ENCODE data around the gene CALCR.

CALCR gene

DNA sequence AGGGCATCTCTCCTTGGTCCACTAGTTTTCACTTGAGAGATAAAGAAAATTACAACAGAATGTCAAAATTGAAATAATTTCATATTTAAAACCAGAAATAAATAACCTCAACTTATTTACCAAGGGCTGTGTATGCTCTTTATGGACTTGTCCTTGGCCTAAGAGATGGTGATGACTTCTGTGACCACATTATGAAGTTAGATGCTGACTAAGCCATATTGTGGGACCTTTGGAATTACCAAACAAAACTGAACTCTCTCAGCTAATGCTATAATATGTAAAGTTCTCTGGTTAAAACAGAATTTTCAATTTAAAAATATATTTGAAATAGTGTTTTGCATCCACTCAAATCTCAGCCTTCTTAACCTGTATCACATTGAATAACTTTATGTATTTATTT is 38.9 kb downstream of the CALCR start:
- Histone ChIP-seq H3K14ac (ENCODE audit: low read length) (no peak overlapping the region), H3K4ac (ENCODE audit: low read length) (no peak overlapping the region), H3K18ac (ENCODE audit: low read length) (no peak overlapping the region), H3K79me1 (ENCODE audit: low read depth, low read length) (no peaks in the 10 kb centered on the region), H2BK12ac (ENCODE audit: low read length) (no peak overlapping the region), H2BK5ac (ENCODE audit: low read length) (no peak overlapping the region), H2AK5ac (ENCODE audit: low read depth, low read length) (no peak overlapping the region), H4K91ac (ENCODE audit: low read depth, low read length, poor library complexity) (no peak overlapping the region), H2AFZ (ENCODE audit: low read length) (no peak overlapping the region), H3K36me3 (replicated peaks in 1 of 2; ENCODE audit: control insufficient read depth in 2 of 2, insufficient read depth in 2 of 2, low read length in 2 of 2) (no peaks in the 10 kb centered on the region), H3K9ac (ENCODE audit: low read depth, low read length, poor library complexity) (no peak overlapping the region), H3K4me1 (ENCODE audit: control insufficient read depth in 2 of 2, insufficient read depth in 1 of 2, low read depth in 1 of 2, low read length in 2 of 2) (no peaks in the 10 kb centered on the region), H3K27ac (replicated peaks; ENCODE audit: low read length) (no peak overlapping the region), H3K9me3 (replicated peaks in 1 of 2; ENCODE audit: control insufficient read depth in 2 of 2, insufficient read depth in 1 of 2, low read depth in 1 of 2, low read length in 2 of 2) (no peaks in the 10 kb centered on the region), H3K27me3 (ENCODE audit: control insufficient read depth in 3 of 3, insufficient read depth in 3 of 3, low read depth in 1 of 3, low read length in 3 of 3) (no peaks in the 10 kb centered on the region), H3K23ac (ENCODE audit: low read depth, low read length, poor library complexity) (no peak overlapping the region), H4K8ac (ENCODE audit: low read depth, low read length) (no peak overlapping the region), H3K4me3 (ENCODE audit: low read length in 2 of 2) (no peak overlapping the region), H2BK120ac (ENCODE audit: low read depth, low read length) (no peak overlapping the region), H2BK15ac (ENCODE audit: low read length) (no peak overlapping the region), H3K4me2 (ENCODE audit: insufficient read depth, low read length, poor library complexity, severe bottlenecking) (no peak overlapping the region)
- no peak for DNase-seq (ENCODE audit: low spot score)

DNA sequence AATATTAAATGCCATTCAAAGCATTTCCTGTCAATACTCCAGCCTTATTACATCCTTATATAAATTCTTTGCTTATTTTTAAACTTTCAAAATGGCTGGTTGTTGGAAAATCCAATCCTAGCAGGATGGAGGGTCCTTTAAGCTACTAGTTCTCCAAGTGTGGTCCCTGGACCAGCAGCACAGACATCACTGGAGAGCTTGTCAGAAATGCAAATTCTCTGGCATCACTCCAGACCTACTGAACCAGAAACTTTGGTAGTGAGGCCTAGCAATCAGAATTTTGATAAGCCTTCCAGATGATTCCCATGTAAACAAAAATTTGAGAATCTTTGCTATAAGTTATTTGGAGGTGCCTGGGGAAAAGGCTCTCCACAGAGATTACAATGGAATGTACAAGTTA is 43.8 kb downstream of the CALCR start:
- DNase-seq (ENCODE audit: low spot score) = no peak
- Histone ChIP-seq H2AK5ac (ENCODE audit: low read depth, low read length) (no peak overlapping the region), H3K27me3 (ENCODE audit: control insufficient read depth in 3 of 3, insufficient read depth in 3 of 3, low read depth in 1 of 3, low read length in 3 of 3) (no peaks in the 10 kb centered on the region), H4K8ac (ENCODE audit: low read depth, low read length) (no peak overlapping the region), H3K9ac (ENCODE audit: low read depth, low read length, poor library complexity) (no peak overlapping the region), H2BK5ac (ENCODE audit: low read length) (no peak overlapping the region), H4K91ac (ENCODE audit: low read depth, low read length, poor library complexity) (no peak overlapping the region), H3K36me3 (replicated peaks in 1 of 2; ENCODE audit: control insufficient read depth in 2 of 2, insufficient read depth in 2 of 2, low read length in 2 of 2) (no peaks in the 10 kb centered on the region), H3K9me3 (replicated peaks in 1 of 2; ENCODE audit: control insufficient read depth in 2 of 2, insufficient read depth in 1 of 2, low read depth in 1 of 2, low read length in 2 of 2) (no peaks in the 10 kb centered on the region), H3K79me1 (ENCODE audit: low read depth, low read length) (no peaks in the 10 kb centered on the region), H3K18ac (ENCODE audit: low read length) (no peak overlapping the region), H2BK120ac (ENCODE audit: low read depth, low read length) (no peak overlapping the region), H3K23ac (ENCODE audit: low read depth, low read length, poor library complexity) (no peak overlapping the region), H3K27ac (replicated peaks; ENCODE audit: low read length) (no peak overlapping the region), H3K4me1 (ENCODE audit: control insufficient read depth in 2 of 2, insufficient read depth in 1 of 2, low read depth in 1 of 2, low read length in 2 of 2) (no peaks in the 10 kb centered on the region), H2AFZ (ENCODE audit: low read length) (no peak overlapping the region), H2BK15ac (ENCODE audit: low read length) (no peak overlapping the region), H3K4me2 (ENCODE audit: insufficient read depth, low read length, poor library complexity, severe bottlenecking) (no peak overlapping the region), H3K4ac (ENCODE audit: low read length) (no peak overlapping the region), H3K14ac (ENCODE audit: low read length) (no peak overlapping the region), H3K4me3 (ENCODE audit: low read length in 2 of 2) (no peak overlapping the region), H2BK12ac (ENCODE audit: low read length) (no peak overlapping the region)

DNA sequence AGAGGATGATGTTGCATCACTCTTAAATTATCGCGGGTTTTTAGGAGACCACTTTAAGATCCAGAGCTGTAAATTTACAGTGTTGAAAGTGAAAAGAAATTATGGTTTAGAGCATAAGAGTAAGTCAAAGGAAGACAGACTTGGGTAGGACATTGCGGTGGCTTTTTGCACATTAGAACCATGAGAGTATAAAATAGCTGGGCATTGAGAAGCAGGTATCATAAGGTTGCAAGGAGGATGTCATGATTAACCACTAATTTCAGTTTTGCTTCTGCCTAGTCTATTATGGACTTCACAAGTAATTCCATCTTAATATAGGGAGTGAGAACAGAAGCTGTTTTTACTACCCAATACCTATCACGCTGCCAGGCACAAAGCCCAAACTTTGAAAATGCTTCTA is 57.7 kb downstream of the CALCR start:
- no CpG with 5 or more reads among the region's 4 CpGs for WGBS, 2 donors (ENCODE audit: extremely low coverage in 2 of 2, insufficient read length in 2 of 2, insufficient replicate concordance in 1 of 2)
- H3K27me3 ChIP-seq (ENCODE audit: control insufficient read depth in 3 of 3, insufficient read depth in 3 of 3, low read depth in 1 of 3, low read length in 3 of 3) = no peaks in the 10 kb centered on the region

DNA sequence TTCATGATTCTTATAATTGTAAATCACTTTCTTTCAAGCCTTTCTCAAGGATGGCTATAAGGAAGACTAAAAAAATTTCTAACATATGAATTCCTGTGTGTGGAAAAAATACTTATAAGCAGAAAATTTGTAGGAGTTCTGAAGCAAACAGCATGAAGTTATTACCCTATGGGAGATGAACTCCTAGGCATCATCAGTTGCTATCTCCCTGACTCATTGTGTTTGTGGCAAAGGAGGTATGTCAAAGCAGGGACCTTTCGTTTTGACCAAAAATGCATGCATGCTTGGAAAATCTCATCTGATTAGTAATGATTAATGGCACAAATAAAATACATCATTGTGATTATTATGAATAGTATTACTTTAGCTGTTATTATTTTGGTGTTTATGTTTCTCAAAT is 59.4 kb downstream of the CALCR start:
- Histone ChIP-seq H2BK5ac (ENCODE audit: low read length) (no peak overlapping the region), H2AK5ac (ENCODE audit: low read depth, low read length) (no peak overlapping the region), H3K18ac (ENCODE audit: low read length) (no peak overlapping the region), H3K4ac (ENCODE audit: low read length) (no peak overlapping the region), H4K91ac (ENCODE audit: low read depth, low read length, poor library complexity) (no peak overlapping the region), H3K4me2 (ENCODE audit: insufficient read depth, low read length, poor library complexity, severe bottlenecking) (no peak overlapping the region), H2BK120ac (ENCODE audit: low read depth, low read length) (no peak overlapping the region), H3K14ac (ENCODE audit: low read length) (no peak overlapping the region), H3K4me1 (ENCODE audit: control insufficient read depth in 2 of 2, insufficient read depth in 1 of 2, low read depth in 1 of 2, low read length in 2 of 2) (no peaks in the 10 kb centered on the region), H2BK12ac (ENCODE audit: low read length) (no peak overlapping the region), H3K4me3 (ENCODE audit: low read length in 2 of 2) (no peak overlapping the region), H3K27ac (replicated peaks; ENCODE audit: low read length) (no peak overlapping the region), H3K79me1 (ENCODE audit: low read depth, low read length) (no peaks in the 10 kb centered on the region), H3K9me3 (replicated peaks in 1 of 2; ENCODE audit: control insufficient read depth in 2 of 2, insufficient read depth in 1 of 2, low read depth in 1 of 2, low read length in 2 of 2) (no peaks in the 10 kb centered on the region), H3K36me3 (replicated peaks in 1 of 2; ENCODE audit: control insufficient read depth in 2 of 2, insufficient read depth in 2 of 2, low read length in 2 of 2) (no peaks in the 10 kb centered on the region), H3K9ac (ENCODE audit: low read depth, low read length, poor library complexity) (no peak overlapping the region), H3K23ac (ENCODE audit: low read depth, low read length, poor library complexity) (no peak overlapping the region), H2BK15ac (ENCODE audit: low read length) (no peak overlapping the region), H2AFZ (ENCODE audit: low read length) (no peak overlapping the region), H3K27me3 (ENCODE audit: control insufficient read depth in 3 of 3, insufficient read depth in 3 of 3, low read depth in 1 of 3, low read length in 3 of 3) (no peaks in the 10 kb centered on the region), H4K8ac (ENCODE audit: low read depth, low read length) (no peak overlapping the region)
- no CpG with 5 or more reads among the region's 1 CpG for WGBS, 2 donors (ENCODE audit: extremely low coverage in 2 of 2, insufficient read length in 2 of 2, insufficient replicate concordance in 1 of 2)
- DNase-seq (ENCODE audit: low spot score) = no peak

More for the DNA sequence above, 57.7 kb downstream of the CALCR start:
- H4K91ac ChIP-seq (ENCODE audit: low read depth, low read length, poor library complexity) = no peak overlapping the region
- H3K4me3 ChIP-seq (ENCODE audit: low read length in 2 of 2) = no peak overlapping the region
- no peak overlapping the region for H2BK5ac ChIP-seq (ENCODE audit: low read length)
- no peak for DNase-seq (ENCODE audit: low spot score)
- H2AFZ ChIP-seq (ENCODE audit: low read length) = no peak overlapping the region
- H2BK120ac ChIP-seq (ENCODE audit: low read depth, low read length) = no peak overlapping the region
- no peak overlapping the region for H2AK5ac ChIP-seq (ENCODE audit: low read depth, low read length)
- no peak overlapping the region for H3K27ac ChIP-seq (replicated peaks; ENCODE audit: low read length)
- no peak overlapping the region for H4K8ac ChIP-seq (ENCODE audit: low read depth, low read length)
- H3K4me1 ChIP-seq (ENCODE audit: control insufficient read depth in 2 of 2, insufficient read depth in 1 of 2, low read depth in 1 of 2, low read length in 2 of 2) = no peaks in the 10 kb centered on the region
- no peak overlapping the region for H2BK15ac ChIP-seq (ENCODE audit: low read length)
- H3K18ac ChIP-seq (ENCODE audit: low read length) = no peak overlapping the region
- H3K4me2 ChIP-seq (ENCODE audit: insufficient read depth, low read length, poor library complexity, severe bottlenecking) = no peak overlapping the region
- H3K9ac ChIP-seq (ENCODE audit: low read depth, low read length, poor library complexity) = no peak overlapping the region
- no peaks in the 10 kb centered on the region for H3K36me3 ChIP-seq (replicated peaks in 1 of 2; ENCODE audit: control insufficient read depth in 2 of 2, insufficient read depth in 2 of 2, low read length in 2 of 2)
- no peaks in the 10 kb centered on the region for H3K79me1 ChIP-seq (ENCODE audit: low read depth, low read length)
- H3K9me3 ChIP-seq (replicated peaks in 1 of 2; ENCODE audit: control insufficient read depth in 2 of 2, insufficient read depth in 1 of 2, low read depth in 1 of 2, low read length in 2 of 2) = no peaks in the 10 kb centered on the region
- no peak overlapping the region for H2BK12ac ChIP-seq (ENCODE audit: low read length)
- no peak overlapping the region for H3K14ac ChIP-seq (ENCODE audit: low read length)
- H3K4ac ChIP-seq (ENCODE audit: low read length) = no peak overlapping the region
- no peak overlapping the region for H3K23ac ChIP-seq (ENCODE audit: low read depth, low read length, poor library complexity)

Data from neuronal stem cell (in vitro differentiated cells).